GM12878 (cell line): ENCODE data around the gene IFI27L1. TPM values are rescaled to one million over a fixed set of nuclear protein-coding genes. Genes with fewer than 3 reads are reported as not detected.

Experiments used
- ATAC-seq: fragments of 200-7000 bp; cut with Tn5 transposase; 3 replicates; pipeline ENCODE4 v1.9.1; 2020; ENCODE audit warnings: mild to moderate bottlenecking, moderate library complexity
- BruUV-seq: library from RNA; stranded (reverse); fragments of 400-500 nt; replicated peaks from 2 replicates; lab custom pipeline; 2021; lab: Mats Ljungman, UMichigan
- CTCF ChIA-PET: fragments of 300-600 bp; sonication (Branson Sonifier 250); formaldehyde crosslinking; extraction: SDS; loops from one replicate; lab custom pipeline; 2021; ENCODE audit warnings: inconsistent platforms; lab: Yijun Ruan, JAX
- POLR2A ChIA-PET: fragments of 350-600 bp; formaldehyde crosslinking; extraction: SDS; loops from one replicate; lab custom pipeline; 2021; ENCODE audit warnings: inconsistent platforms; lab: Charles Lee
- RAD21 ChIA-PET: fragments of 300-600 bp; sonication (Branson Sonifier 250); formaldehyde crosslinking; loops from one replicate; lab custom pipeline; 2023; ENCODE audit warnings: antibody characterized with exemption; ENCODE audit not compliant: unreplicated experiment; lab: Charles Lee
- SMC1A ChIA-PET: fragments of 300-600 bp; sonication (Branson Sonifier 250); formaldehyde crosslinking; loops from one replicate; lab custom pipeline; 2023; ENCODE audit not compliant: unreplicated experiment, uncharacterized antibody; lab: Charles Lee
- DNase-seq: peaks from one replicate; pipeline ENCODE4 v3.0.0-alpha.2; 2011; ENCODE audit warnings: low read depth, low spot score
- FAIRE-seq: peaks from 3 replicates; lab custom pipeline; 2011; peaks lifted over from hg19 to GRCh38; lab: Jason Lieb, UNC
- H2AFZ ChIP-seq: 2 replicates; pipeline ENCODE4 v1.6.0; 2011; ENCODE audit warnings: low read depth, low read length, control low read depth; ENCODE audit not compliant: control insufficient read depth
- H3K27ac ChIP-seq: 2 replicates; pipeline ENCODE4 v1.5.1; 2011; ENCODE audit warnings: control low read depth; ENCODE audit not compliant: control insufficient read depth, insufficient read depth
- H3K27me3 ChIP-seq, 2 experiments: replicated peaks in 1 of 2; 2 replicates each; pipeline versions ENCODE4 v1.6.0 to v1.6.1; 2011; ENCODE audit warnings: low read length in 1 of 2; ENCODE audit not compliant: control insufficient read depth in 2 of 2, insufficient read depth in 2 of 2
- H3K36me3 ChIP-seq, 2 experiments: 2 replicates each; pipeline ENCODE4 v1.5.1; 2011; ENCODE audit warnings: low read length in 1 of 2; ENCODE audit not compliant: control insufficient read depth in 2 of 2, insufficient read depth in 2 of 2
- H3K4me1 ChIP-seq: 2 replicates; pipeline ENCODE4 v1.6.1; 2011; ENCODE audit warnings: mild to moderate bottlenecking, low read length, moderate library complexity, mixed read lengths; ENCODE audit not compliant: control insufficient read depth, insufficient read depth
- H3K4me2 ChIP-seq: 2 replicates; pipeline ENCODE4 v1.6.0; 2011; ENCODE audit warnings: control low read depth; ENCODE audit not compliant: control insufficient read depth, insufficient read depth
- H3K4me3 ChIP-seq: fragments of 200-600 bp; sonication (generic); 2 replicates; pipeline ENCODE4 v1.5.1; 2016
- H3K79me2 ChIP-seq: 2 replicates; pipeline ENCODE4 v1.6.0; 2011; ENCODE audit warnings: low read length; ENCODE audit not compliant: control insufficient read depth, insufficient read depth
- H3K9ac ChIP-seq: 2 replicates; pipeline ENCODE4 v1.8.0; 2011; ENCODE audit warnings: low read length, control low read depth, mixed read lengths; ENCODE audit not compliant: control insufficient read depth, insufficient read depth
- H3K9me3 ChIP-seq: replicated peaks from 3 replicates; pipeline ENCODE4 v1.5.1; 2011; ENCODE audit warnings: mild to moderate bottlenecking, low read length; ENCODE audit not compliant: control insufficient read depth, insufficient read depth
- H4K20me1 ChIP-seq: 2 replicates; pipeline ENCODE4 v1.6.0; 2011; ENCODE audit not compliant: control insufficient read depth, insufficient read depth
- BACH1 ChIP-seq: fragments of 450-650 bp; IDR thresholded peaks from 2 replicates; pipeline ENCODE4 v1.6.1; 2017; ENCODE audit warnings: mild to moderate bottlenecking, borderline replicate concordance
- BCL11A ChIP-seq: IDR thresholded peaks from 2 replicates; pipeline ENCODE4 v1.6.1; 2011; ENCODE audit warnings: low read depth, low read length
- CBX5 ChIP-seq: sonication (generic); IDR thresholded peaks from 2 replicates; pipeline ENCODE4 v1.6.1; 2016; ENCODE audit warnings: low read depth, moderate library complexity, mild to moderate bottlenecking, inconsistent platforms
- E2F4 ChIP-seq: IDR thresholded peaks from 2 replicates; pipeline ENCODE4 v1.6.1; 2012; ENCODE audit warnings: low read depth, low read length, improper control_type of control experiment
- EP300 ChIP-seq, 2 experiments: fragments of 150-350 bp in 1 of 2; IDR thresholded peaks; 2 replicates each; pipeline ENCODE4 v1.6.1; 2011 to 2012; ENCODE audit warnings: low read depth in 2 of 2, low read length in 2 of 2, borderline replicate concordance in 1 of 2, improper control_type of control experiment in 1 of 2, inconsistent platforms in 1 of 2; ENCODE audit not compliant: control insufficient read depth in 1 of 2
- POLR2AphosphoS5 ChIP-seq: IDR thresholded peaks from 2 replicates; pipeline ENCODE4 v1.6.1; 2011; ENCODE audit warnings: mild to moderate bottlenecking, low read length, inconsistent platforms
- RAD51 ChIP-seq: fragments of 450-650 bp; IDR thresholded peaks from 2 replicates; pipeline ENCODE4 v1.6.1; 2016; ENCODE audit warnings: moderate library complexity, mild to moderate bottlenecking, inconsistent platforms
- SMAD1 ChIP-seq: fragments of 450-650 bp; IDR thresholded peaks from 2 replicates; pipeline ENCODE4 v1.6.1; 2018; ENCODE audit warnings: mild to moderate bottlenecking, low read depth; ENCODE audit not compliant: partially characterized antibody
- YY1 ChIP-seq: IDR thresholded peaks from 2 replicates; pipeline ENCODE4 v1.6.1; 2011; ENCODE audit warnings: low read depth, mild to moderate bottlenecking, low read length
- ZNF274 ChIP-seq: IDR thresholded peaks from one replicate; pipeline ENCODE4 v1.8.0; 2011; ENCODE audit not compliant: insufficient read length, insufficient read depth
- ZNF622 ChIP-seq: fragments of 450-650 bp; IDR thresholded peaks from 2 replicates; pipeline ENCODE4 v1.6.1; 2017; ENCODE audit warnings: mild to moderate bottlenecking, inconsistent platforms
- WGBS: methylation state at CpG from one replicate; pipeline ENCODE4 v1.1.6; 2016; ENCODE audit warnings: low lambda C conversion rate; ENCODE audit not compliant: insufficient replicate concordance, insufficient coverage; ENCODE audit errors: missing lambda C conversion rate; 5-methylcytosine and 5-hydroxymethylcytosine counted together
- in situ Hi-C: fragments of 300-500 bp; cut with MboI; formaldehyde crosslinking; loops from 9 replicates; pipeline ENCODE4 v1.14.3; 2018; ENCODE audit warnings: mixed read lengths
- intact Hi-C: fragments of 100-400 bp; cut with micrococcal nuclease; formaldehyde crosslinking; loops from one replicate; pipeline ENCODE4 v1.14.2; 2022; ENCODE audit not compliant: unreplicated experiment
- polyA plus RNA-seq, 11 experiments: library from polyadenylated mRNA; depleted of rRNA in 4 of 11; unstranded in 6 of 11; stranded (reverse) in 5 of 11; fragments of >200 nt; fragmentation: Nextera tagmentation in 4 of 11; fragmentation: Illumina TruSeq in 1 of 11; extraction: Ambion mirVana in 4 of 11; extraction: Trizol in 1 of 11; gene quantifications; 1 replicate in 1 of 11; 2 replicates in 10 of 11; pipeline versions ENCODE4 v1.2.1 to v1.2.3, GENCODE V29; 2011 to 2016; ENCODE audit warnings: inconsistent platforms in 2 of 11, missing spikeins in 2 of 11, low read depth in 1 of 11
- total RNA-seq, 4 experiments: library from RNA; depleted of rRNA in 3 of 4; stranded (reverse); fragments of >200 nt in 3 of 4; fragmentation: Illumina TruSeq in 1 of 4; extraction: Trizol in 1 of 4; gene quantifications; 2 replicates each; pipeline versions ENCODE4 v1.2.1 to v1.2.3, GENCODE V29; 2013 to 2021

Gene IFI27L1
- total and polyA plus RNA-seq, 10 of the 15 experiments (the other 5 are each of a cell fraction or from before 2014, with no cell fraction given), result 17.4 to 38.8 (median 27.6) TPM

- no peak for DNase-seq
- intact Hi-C loops (no loop called here), in situ Hi-C loops (no loop called here)
- SMC1A ChIA-PET, result interaction anchor here (0.6 to 1.5 kb wide), 7 partner anchors 13 to 878 kb away, joined by 3 to 5 read pairs (median 3); partner anchors contain the start of gene IFI27L2
- no peak overlapping the region for H2AFZ ChIP-seq
- POLR2A ChIA-PET, result no interaction called here
- no peak overlapping the region for H3K9ac ChIP-seq
- RAD21 ChIA-PET, result interaction anchor here (0.9 to 1.2 kb wide), 5 partner anchors 10 to 133 kb away, joined by 3 to 5 read pairs (median 3); no protein-coding TSS in a partner anchor
- no TSS peak for BruUV-seq
- H4K20me1 ChIP-seq, result no peaks in the 10 kb centered on the region
- no peak for FAIRE-seq
- TF ChIP-seq SMAD1 (no peak), ZNF274 (no peak), CBX5 (no peak), EP300 (IDR thresholded peaks at IDR 0.05; ENCODE audit: borderline replicate concordance in 1 of 2, control insufficient read depth in 1 of 2, low read depth in 2 of 2, low read length in 2 of 2) (no peak), BCL11A (no peak), ZNF622 (no peak), E2F4 (no peak), RAD51 (no peak), BACH1 (no peak), POLR2AphosphoS5 (no peak), YY1 (no peak)
- H3K4me2 ChIP-seq, result no peak overlapping the region
- H3K27ac ChIP-seq, result no peak overlapping the region
- no peaks in the 10 kb centered on the region for H3K36me3 ChIP-seq
- 20% methylated on average over 3 of the region's 3 CpGs for WGBS
- H3K4me3 ChIP-seq, result no peak overlapping the region
- no peaks in the 10 kb centered on the region; the same call in 2 of the 3 replicates for H3K9me3 ChIP-seq
- no peaks in the 10 kb centered on the region for H3K27me3 ChIP-seq
- no peak for ATAC-seq
- CTCF ChIA-PET, result interaction anchor here (0.7 to 8.9 kb wide), 5 partner anchors 10 to 527 kb away, joined by 3 to 221 read pairs (median 10); no protein-coding TSS in a partner anchor
- peaks cover 5% of the 10 kb centered on the region for H3K4me1 ChIP-seq
- H3K79me2 ChIP-seq, result no peaks in the 10 kb centered on the region
These were observed 61.1 kb downstream of the IFI27L1 start for GRCh38 chr14:94142247-94142646.
